ENCODE results near the gene YES1. TPM values are rescaled to one million over a fixed set of nuclear protein-coding genes. Genes with fewer than 3 reads are reported as not detected.

The YES1 gene
- 17.1 TPM for total RNA-seq (ENCODE audit: unreplicated experiment)
- long read RNA-seq, partial matches to known transcripts, result 0 of 1 reads
- long read RNA-seq, other reads (novel, unspliced or antisense), result 1 of 1 reads

GRCh38 chr18:811892-812375 is at the start of gene YES1:
YES1 (minus strand) TSS chr18:812242; CDS start chr18:756827, 55,415 bp downstream.
- H3K9me3 Mint-ChIP-seq (ENCODE audit: unreplicated experiment), result peaks cover 9% of the 10 kb centered on the region
- peaks cover 4% of the 10 kb centered on the region for H3K4me1 Mint-ChIP-seq (ENCODE audit: low read depth, unreplicated experiment)
- no peaks in the 10 kb centered on the region for H3K36me3 Mint-ChIP-seq (ENCODE audit: unreplicated experiment)
- no peak for TF ChIP-seq CTCF (IDR thresholded peaks at IDR 0.05; ENCODE audit: partially characterized antibody, unreplicated experiment)
- DNase-seq, result peak; percentile 46
- H3K4me3 Mint-ChIP-seq (ENCODE audit: unreplicated experiment), result peak within 1 kb of the TSS; percentile 98
- peaks cover 4% of the 10 kb centered on the region for H3K27me3 Mint-ChIP-seq (ENCODE audit: unreplicated experiment)
- H3K27ac Mint-ChIP-seq (ENCODE audit: unreplicated experiment), result peak within 1 kb of the TSS; percentile 75

GRCh38 chr18:857986-858385 is 45.9 kb upstream of the YES1 start:
- no peaks in the 10 kb centered on the region for H3K36me3 Mint-ChIP-seq (ENCODE audit: unreplicated experiment)
- H3K27me3 Mint-ChIP-seq (ENCODE audit: unreplicated experiment), result no peaks in the 10 kb centered on the region
- no peaks in the 10 kb centered on the region for H3K9me3 Mint-ChIP-seq (ENCODE audit: unreplicated experiment)
- no peak overlapping the region for H3K27ac Mint-ChIP-seq (ENCODE audit: unreplicated experiment)
- no peak overlapping the region for H3K4me3 Mint-ChIP-seq (ENCODE audit: unreplicated experiment)
- DNase-seq, result no peak
- TF ChIP-seq CTCF (IDR thresholded peaks at IDR 0.05; ENCODE audit: partially characterized antibody, unreplicated experiment), result no peak
- no peaks in the 10 kb centered on the region for H3K4me1 Mint-ChIP-seq (ENCODE audit: low read depth, unreplicated experiment)

- Mint-ChIP-seq H3K27me3 (ENCODE audit: unreplicated experiment) (no peaks in the 10 kb centered on the region), H3K4me3 (ENCODE audit: unreplicated experiment) (no peak overlapping the region), H3K9me3 (ENCODE audit: unreplicated experiment) (no peaks in the 10 kb centered on the region), H3K36me3 (ENCODE audit: unreplicated experiment) (no peaks in the 10 kb centered on the region), H3K4me1 (ENCODE audit: low read depth, unreplicated experiment) (no peaks in the 10 kb centered on the region), H3K27ac (ENCODE audit: unreplicated experiment) (no peak overlapping the region)
- DNase-seq, result no peak
- TF ChIP-seq CTCF (IDR thresholded peaks at IDR 0.05; ENCODE audit: partially characterized antibody, unreplicated experiment), result no peak
Measured at GRCh38 chr18:853471-853870, 41.4 kb upstream of the YES1 start.

- H3K9me3 Mint-ChIP-seq (ENCODE audit: unreplicated experiment), result no peaks in the 10 kb centered on the region
- H3K4me3 Mint-ChIP-seq (ENCODE audit: unreplicated experiment), result no peak overlapping the region
- H3K4me1 Mint-ChIP-seq (ENCODE audit: low read depth, unreplicated experiment), result no peaks in the 10 kb centered on the region
- TF ChIP-seq CTCF (IDR thresholded peaks at IDR 0.05; ENCODE audit: partially characterized antibody, unreplicated experiment), result no peak
- H3K36me3 Mint-ChIP-seq (ENCODE audit: unreplicated experiment), result no peaks in the 10 kb centered on the region
- no peak overlapping the region for H3K27ac Mint-ChIP-seq (ENCODE audit: unreplicated experiment)
- DNase-seq, result no peak
- no peaks in the 10 kb centered on the region for H3K27me3 Mint-ChIP-seq (ENCODE audit: unreplicated experiment)
Measured at GRCh38 chr18:850960-851359, 38.9 kb upstream of the YES1 start.

- Mint-ChIP-seq H3K27me3 (ENCODE audit: unreplicated experiment) (peaks cover 2% of the 10 kb centered on the region), H3K36me3 (ENCODE audit: unreplicated experiment) (no peaks in the 10 kb centered on the region), H3K4me3 (ENCODE audit: unreplicated experiment) (no peak overlapping the region), H3K27ac (ENCODE audit: unreplicated experiment) (no peak overlapping the region), H3K4me1 (ENCODE audit: low read depth, unreplicated experiment) (no peaks in the 10 kb centered on the region), H3K9me3 (ENCODE audit: unreplicated experiment) (no peaks in the 10 kb centered on the region)
- no peak for DNase-seq
- no peak for TF ChIP-seq CTCF (IDR thresholded peaks at IDR 0.05; ENCODE audit: partially characterized antibody, unreplicated experiment)
Measured at GRCh38 chr18:849021-849420, 37.0 kb upstream of the YES1 start.

All from glutamatergic neuron (in vitro differentiated cells).